Fibroblast of skin of back (primary cell): ENCODE results near the gene PTPRS.
"Not testable (repeated sequence)": the region's sequence is repeated elsewhere in the genome, so short reads cannot be mapped to it uniquely, and the experiment has no call there.

Source experiments
- DNase-seq: peaks from one replicate; pipeline ENCODE4 v3.0.0-alpha.2; 2013

Gene PTPRS

DNA sequence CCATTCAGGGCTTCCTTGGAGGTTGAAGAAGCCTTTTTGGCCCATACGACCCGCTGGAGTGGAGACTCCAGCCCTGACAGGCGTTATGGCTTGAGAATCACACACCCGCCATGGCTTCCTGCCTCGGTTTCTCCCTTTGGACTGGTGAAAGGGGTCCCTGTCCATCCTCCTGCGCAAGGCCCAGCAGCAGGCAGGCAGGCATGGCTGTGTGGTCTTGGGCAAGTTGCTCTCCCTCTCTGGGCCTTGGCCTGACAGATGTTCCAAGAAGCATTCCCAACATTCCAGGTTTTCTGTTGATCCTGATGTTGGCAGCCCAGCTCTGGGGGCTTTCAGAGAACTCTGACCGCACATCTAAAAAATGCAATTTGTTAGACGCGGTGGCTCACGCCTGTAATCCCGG lies 8.1 kb downstream of the PTPRS start:
- no peak for DNase-seq

DNA sequence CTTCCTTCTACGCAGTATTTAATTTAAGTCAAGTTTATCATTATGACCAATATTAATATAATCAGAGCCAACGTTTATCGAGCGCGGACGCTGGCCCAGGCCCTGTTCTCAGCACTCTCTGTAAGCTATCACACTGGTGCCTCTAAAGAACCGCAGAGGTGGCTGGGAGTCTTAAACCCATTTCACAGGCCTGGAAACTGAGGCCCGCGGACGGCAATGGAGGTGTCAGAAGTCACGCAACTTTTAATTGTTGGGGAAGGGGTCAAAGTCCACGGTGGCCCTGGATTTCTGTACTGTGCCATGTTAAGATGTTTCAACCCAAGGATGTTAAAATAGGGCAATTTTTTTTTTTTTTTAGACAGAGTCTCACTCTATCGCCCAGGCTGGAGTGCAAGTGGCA lies 8.8 kb downstream of the PTPRS start:
- DNase-seq, result no peak

DNA sequence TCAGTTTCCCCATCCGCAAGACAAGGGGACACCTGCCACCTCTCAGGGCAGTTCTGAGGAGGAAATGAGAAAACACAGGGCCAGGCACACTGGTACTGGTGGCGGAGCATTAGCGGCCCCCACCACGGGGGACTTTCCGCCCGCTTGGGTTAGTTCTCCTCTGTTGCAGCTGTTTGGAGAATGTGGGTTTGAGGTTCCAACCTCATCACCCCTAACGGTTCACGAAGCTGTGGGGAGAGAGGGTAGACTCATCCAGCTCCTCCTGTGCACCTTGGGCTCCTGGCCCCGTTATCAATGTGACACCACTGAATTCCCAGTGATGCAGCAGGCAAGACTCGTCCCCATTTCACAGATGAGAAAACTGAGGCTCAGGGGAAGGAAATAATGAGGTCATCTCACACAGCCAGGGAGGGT lies 10.3 kb downstream of the PTPRS start:
- DNase-seq, result no peak

DNA sequence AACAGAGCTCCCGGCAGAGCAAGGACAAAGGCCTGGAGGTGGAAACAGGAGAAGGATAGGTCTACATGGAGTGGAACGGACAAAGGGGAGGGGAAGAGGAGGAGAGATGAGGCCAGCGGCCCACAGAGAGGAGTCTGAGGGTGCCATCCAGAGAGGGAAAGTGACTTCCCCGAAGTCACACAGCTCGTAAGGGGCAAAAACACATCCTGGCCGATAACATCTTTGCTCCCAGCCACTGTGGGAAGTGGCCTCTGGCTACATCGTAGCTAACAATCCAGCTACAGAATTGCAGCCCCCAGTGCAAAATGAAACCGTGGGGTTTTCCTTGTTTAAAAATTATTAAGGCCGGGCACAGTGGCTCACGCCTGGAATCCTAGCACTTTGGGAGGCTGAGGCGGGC lies 11.5 kb downstream of the PTPRS start:
- DNase-seq, result no peak

DNA sequence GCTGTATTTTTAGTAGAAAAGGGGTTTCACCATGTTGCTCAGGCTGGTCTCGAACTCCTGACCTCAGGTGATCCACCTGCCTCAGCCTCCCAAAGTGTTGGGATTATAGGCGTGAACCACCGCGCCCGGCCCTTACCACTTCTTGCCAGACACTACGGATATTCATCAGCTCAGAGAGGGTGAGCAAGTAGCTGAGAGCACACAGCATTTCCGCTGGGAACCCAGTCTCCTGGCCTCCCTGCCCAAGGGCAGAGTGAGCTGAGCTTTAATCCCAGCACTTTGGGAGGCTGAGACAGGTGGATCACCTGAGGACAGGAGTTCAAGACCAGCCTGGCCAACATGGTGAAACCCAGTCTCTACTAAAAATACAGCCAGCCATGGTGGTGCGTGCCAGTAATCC lies 12.2 kb downstream of the PTPRS start:
- DNase-seq, result not testable (repeated sequence)

DNA sequence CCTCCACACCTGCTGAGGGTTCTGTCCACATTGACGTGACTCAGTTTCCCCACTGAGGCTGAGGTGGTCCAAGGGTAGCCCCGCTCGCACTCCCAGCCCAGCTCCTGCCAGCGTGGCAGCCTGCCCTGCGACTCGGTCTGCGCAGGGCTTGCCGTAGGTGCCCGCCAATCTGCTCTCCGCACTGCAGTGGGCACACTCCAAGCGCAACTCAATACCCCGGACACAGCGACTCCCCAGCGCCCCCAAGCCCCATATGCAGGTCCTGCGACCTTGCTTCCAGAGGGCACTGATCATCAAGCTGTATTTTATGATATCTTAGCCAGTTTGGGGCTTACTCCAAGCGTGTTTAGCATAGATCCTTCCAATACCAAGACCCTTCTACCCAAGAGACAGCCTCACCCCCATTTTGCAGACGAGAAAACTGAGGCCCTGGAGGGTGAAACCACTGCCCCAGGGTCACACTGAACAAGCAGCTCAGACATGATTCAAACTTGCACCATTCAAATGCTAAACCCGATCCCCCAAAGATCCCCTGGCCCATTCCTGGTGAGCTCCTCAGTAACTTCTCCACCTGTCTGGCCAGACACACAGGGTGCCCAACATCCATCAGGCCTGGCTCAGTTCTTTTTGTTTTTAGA lies 13.5 kb downstream of the PTPRS start:
- no peak for DNase-seq

DNA sequence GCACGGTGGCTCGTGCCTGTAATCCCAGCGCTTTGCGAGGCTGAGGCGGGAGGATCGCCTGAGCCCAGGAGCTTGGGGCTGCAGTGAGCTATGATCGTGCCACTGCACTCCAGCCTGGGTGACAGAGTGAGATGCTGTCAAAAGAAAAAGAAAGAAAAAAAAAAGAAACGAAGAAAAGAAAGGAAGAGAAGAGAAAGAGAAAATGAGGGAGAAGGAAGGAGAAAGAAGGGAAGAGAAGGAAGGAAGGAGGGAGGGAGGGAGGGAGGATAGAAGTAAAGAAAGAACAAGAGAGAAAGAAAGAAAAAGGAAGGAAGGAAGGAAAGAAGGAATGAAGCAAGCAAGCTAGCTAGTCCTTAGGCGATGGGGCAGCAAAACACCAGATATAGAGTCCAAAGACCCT lies 14.1 kb downstream of the PTPRS start:
- DNase-seq, result no peak

DNA sequence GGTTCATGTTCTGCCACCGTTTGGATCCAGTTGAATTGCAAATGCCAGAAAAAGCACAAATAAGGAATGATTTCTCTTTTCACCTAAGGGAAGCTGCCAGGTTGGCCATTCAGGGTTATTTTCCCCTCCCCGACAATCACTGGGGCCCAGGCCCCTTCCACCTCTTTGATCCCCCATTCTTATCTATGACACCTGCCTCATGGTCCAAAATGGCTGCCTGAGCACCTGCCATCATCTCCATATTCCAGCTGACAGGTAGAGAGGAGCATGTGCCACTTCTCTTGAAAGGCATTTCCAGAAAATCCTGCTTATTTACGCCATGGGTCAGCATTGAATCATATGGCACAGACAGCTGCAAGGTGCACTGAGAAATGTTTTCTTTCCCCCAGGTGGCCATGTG lies 15.7 kb downstream of the PTPRS start:
- no peak for DNase-seq

DNA sequence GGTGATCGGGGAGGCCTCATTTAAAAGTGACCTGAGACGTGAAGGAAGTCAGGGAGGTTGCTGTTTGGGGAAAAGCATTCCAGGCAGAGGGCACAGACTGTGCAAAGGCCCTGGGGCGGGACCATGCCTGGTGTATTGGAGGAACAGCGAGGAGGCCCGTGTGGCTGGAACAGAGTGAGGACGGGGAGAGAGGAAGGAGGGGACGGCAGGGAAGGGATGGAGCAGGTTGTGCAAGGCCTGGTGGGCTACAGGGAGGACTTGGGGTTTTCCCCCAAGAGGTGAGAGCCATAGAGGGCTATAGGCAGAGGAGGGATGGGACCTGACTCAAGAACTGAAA lies 17.2 kb downstream of the PTPRS start:
- no peak for DNase-seq

DNA sequence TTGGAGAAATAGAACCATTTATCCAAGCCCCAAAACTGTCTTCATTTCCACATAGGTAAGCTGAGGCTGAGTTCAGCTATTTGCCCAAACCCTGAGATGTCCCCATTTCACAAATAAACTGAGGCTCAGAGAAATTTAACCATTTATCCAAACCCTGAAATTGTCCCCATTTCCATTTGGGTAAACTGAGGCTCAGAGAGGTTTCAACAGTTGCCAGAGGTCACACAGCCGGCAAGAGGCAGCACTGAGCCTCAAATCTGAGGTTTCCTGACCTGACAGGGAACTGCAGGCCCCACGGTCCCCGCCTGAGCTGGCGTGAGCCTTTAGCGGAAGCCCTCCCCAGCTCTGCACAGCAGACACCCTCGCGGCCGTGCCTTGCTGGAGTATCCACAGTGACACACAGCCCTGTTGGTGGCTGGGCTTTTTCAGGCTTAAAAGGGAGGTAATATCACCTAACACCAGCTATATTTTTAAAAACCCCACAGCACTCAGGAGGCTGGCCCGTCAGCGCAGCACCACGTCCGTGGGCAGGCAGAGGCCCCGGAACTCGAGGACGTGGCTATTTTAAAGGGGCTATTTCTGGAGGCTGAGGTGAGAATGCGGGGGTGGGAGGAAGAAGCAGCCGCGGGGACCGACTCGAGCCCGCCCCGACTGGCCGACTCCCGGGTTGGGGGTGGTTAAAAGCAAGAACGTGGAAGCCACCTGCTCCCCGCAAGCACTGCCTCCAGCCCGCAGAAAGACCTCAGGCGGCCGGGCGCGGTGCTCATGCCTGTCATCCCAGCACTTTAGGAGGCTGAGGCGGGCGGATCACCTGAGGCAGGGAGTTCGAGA lies 18.5 kb downstream of the PTPRS start:
- DNase-seq, result no peak

DNA sequence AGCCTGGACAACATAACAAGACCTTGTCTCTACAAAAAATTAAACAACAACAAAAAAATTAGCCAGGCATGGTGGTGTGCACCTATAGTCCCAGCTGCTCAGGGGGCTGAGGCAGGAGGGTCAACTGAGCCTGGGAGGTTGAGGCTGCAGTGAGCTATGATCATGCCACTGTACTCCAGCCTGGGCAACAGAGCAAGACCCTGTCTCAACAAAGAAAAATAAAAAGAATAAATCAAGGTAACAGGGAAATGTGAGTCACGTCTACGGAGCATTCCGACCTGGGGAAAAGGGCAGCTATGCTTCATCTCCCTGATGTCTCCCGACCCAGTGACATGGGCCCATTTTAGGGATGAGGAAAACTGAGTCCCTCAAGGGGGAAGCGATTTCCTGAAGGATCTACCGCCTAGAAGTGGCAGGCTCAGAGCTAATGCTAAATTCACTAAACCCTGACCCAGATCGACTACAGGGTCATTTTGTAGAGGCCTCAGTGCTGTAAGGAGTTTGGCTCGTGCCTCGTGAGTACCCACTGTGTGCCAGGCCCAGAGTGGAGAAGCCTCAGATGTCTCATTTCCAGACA lies 19.5 kb downstream of the PTPRS start:
- no peak for DNase-seq

DNA sequence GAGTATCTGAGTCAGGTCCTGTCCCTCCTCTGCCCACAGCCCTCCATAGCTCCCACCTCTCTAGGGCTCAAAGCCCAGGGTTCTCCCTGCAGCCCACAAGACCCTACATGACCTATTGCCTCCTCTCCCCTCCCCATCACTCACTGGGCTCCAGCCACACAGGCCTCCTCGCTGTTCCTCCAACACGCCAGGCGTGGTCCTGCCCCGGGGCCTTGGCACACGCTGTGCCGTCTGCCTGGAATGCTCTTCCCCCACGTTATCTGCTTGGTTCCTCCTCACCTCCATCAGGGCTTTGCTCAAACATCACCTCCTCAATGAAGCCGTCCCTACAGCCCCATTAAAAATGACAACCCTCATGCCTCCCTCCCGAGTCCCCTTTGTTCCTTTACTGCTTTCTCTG lies 21.1 kb downstream of the PTPRS start:
- DNase-seq, result no peak

DNA sequence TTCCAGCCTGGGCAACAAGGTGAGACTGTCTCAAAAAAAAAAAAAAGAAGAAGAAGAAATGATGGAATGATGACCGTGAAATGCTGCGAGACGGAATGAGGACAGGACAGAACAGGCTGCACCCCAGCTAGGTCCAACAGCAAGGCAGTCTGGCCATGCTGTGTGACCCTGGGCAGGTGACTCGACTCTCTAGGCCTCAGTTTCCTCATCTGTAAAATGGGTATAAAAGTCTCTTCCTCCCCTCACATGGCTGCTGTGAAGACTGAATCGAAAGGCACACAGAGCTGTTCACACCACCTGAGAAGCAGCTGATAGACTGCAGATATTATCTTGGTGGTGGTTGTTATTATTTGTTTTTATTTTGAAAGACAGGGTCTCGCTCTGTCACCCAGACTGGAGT lies 22.3 kb downstream of the PTPRS start:
- DNase-seq, result no peak

DNA sequence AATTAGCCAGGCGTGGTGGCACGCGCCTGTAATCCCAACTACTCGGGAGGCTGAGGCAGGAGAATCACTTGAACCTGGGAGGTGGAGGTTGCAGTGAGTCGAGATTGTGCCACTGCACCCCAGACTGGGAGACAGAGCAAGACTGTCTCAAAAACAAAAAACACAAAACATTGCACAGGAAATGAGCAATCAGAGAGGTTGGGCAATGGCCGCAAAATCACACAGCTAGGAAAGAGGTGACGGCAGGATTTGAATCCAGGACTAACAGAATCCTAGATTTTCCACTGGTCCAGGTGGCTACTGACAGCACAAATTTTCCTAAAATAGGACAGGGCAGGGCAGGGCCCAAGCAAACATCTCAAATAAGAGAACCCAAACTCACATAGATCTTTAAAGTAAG lies 23.3 kb downstream of the PTPRS start:
- no peak for DNase-seq

DNA sequence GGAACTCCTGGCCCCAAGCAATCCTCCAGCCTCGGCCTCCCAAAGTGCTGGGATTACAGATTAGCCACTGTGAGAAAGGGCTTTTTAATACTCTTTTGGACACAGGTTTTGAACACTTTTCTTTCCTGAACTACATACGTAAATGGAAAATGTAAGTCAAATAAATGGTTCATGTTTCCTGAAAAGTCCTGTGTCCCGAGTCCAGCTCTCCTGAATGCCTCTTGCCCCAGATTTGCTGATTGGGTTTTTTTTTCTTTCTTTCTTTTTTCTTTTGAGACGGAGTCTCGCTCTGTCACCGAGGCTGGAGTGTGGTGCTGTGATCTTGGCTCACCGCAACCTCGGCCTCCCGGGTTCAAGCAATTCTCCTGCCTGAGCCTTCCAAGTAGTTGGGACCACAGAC lies 24.5 kb downstream of the PTPRS start:
- DNase-seq, result no peak

DNA sequence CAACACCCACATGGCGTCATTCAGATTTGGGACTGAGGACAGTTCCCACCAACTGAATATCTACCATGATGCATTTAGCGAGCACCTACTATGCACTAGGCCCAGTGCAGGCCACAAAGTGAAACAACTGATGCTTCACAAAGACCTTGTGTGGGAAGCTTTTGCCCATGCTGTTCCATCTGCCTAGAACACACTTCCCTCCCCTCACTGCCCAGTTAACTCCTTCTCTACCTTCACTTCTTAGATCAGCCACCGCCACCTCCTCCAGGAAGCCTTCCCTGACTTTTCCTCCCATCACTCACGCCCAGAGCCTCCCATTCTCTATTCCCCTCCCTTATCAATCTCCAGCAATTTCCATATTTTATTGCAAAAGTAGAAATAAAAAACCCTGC lies 25.7 kb downstream of the PTPRS start:
- no peak for DNase-seq

DNA sequence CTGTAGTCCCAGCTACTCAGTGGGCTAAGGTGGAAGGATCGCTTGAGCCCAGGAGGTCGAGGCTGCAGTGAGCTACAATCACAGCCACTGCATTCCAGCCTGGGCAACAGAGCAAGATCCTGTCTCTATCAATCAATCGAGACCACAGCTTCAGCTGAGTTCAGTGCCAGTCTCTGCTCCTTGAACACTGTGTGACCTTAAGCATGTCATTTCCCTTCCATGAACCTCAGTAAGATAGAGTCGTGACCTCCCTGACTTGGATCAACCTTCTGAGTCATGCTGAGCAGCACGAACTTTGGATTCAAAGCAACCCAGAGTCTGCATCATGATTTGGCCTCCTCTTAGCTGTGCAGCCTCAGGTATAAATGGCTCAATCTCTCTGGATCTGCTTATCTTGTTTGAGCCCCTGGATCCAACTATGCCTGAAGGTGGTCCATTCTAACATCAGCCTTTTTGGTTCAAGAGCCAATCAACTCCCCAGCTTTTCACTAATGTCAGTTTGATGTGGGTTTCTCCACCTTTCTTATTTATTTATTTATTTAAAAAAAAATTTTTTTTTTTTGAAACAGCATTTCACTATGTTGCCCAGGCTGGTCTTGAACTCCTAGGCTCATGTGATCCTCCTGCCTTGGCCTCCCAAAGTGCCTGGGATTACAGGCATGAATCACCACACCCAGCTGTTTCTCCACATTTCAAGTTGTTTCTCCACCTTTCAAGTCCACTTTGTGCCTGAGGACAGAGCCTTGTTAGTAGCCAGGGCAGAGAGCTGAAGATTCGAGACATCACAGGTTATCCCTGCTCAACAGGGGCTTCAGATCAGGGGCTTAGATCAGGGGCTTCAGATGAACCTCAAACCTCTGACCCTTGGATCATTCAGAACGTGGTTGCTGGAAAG lies 26.4 kb downstream of the PTPRS start:
- no peak for DNase-seq

DNA sequence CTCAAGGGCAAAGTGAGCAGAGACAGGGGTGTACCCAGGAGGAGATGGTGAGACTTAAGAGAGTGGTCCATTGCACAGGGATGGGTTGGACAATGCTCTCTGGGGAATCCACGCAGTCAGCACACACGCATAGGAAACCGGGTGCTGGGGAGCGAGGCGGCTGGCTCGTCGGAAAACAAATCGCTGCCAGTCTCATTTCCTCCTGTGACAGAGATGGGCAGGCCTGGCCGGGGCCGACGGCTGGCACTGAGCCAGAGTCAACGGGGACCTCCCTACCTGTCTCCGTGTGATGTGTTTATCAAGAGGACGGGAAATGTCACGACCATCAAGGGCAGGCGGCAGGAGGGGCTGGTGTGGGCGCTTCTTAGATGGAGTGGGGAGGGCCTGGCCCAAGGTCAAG lies 27.3 kb downstream of the PTPRS start:
- no peak for DNase-seq

DNA sequence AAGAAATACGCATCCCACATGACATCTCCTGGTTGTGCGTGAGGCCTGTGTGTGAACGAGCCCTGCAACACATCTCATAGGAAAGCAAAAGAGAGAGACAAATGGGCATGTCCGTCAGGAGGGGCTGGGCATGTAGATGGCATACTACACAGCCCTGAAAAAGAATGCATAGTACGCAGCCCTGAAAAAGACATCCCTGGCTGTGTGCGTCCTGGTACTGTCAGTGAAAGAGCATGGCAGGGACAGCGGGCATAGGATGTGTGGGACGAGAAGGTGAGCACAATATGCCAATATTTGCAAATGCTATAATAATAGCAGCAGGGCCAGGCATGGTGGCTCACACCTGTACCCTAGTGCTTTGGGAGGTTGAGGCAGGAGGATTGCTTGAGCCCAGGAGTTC lies 28.6 kb downstream of the PTPRS start:
- DNase-seq, result no peak

DNA sequence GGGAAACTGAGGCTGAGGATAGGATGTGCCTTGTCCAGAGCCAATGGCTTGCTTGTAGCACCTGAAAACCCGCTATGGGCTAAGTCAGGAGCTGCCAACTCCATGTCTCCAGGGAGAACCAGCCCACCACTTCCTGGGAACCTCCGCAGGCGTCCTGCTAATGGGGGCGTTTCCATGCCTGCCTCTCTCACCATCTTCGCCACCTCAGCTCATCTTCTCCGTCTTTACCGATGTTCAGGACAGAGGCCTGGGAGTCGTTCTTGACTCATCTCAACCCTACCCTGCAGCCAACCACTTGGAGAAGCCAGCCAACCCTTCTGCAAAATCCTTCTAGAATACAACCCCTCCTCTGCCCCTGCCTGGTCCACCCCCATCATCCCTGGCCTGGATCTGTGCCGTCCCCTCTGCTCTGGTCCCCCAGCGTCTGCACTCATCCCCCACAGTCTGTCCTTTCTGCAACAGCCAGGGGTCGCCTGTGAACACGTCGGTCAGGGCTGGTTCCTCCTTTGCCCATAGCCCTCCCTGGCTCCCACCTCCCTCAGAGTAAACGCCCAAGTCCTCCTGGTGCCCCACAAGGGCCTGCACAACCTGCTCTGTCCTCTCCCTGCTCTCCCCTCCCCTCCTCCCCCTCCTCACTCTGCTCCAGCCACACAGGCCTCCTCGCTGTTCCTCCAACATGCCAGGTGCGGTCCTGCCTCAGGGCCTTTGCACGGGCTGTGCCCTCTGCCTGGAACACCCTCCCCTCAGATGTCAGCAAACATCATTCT lies 31.0 kb downstream of the PTPRS start:
- peak; percentile 12 for DNase-seq

DNA sequence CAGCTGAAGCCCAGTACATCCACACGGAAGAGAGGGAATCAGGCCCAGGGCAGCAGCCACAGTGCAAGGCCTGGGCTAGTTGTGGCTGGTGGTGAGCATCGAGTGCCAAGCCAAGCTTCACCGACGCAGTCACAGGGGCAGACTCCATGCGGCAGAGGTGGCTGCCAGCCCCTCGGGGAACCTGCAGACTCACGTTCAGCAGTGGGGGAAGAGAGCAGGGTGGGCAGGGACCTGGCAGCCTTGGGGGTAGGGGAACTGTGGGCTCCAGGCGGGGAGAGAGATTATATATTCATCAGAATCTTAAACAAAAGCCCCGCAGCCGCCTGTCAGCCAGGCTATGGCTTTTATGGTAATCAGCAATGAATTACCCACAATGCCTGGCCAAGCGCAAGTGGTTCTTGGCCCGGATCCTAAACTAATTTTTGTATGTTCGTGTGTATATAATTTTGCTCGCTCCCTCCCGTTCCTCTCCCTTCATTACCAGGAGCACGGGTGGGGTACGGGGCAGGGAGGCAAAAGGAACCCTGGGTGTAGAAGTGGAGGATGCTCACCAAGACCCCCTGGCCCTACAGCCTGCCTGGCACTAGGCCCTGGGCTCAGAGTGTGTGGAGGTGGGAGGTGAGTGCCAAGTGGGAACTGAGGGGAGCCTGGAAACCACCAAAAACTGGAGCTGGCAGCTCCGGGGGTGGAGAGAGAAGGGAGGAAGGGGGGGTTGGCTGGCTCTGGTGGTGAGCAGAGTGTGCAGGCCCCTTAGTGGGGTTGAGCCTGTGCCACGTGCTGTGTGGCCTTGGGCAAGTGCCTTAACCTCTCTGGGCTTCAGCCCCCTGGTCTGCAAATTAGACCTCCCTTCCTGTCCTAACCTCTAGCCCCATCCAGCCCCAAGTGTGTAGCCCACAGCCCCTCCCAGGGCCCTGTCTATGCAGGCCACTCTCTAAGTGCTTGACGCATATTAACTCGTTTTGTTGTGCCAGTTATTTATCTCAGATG lies 31.9 kb downstream of the PTPRS start:
- DNase-seq, result peak; percentile 83
